SH-SY5Y (cell line): ENCODE measurements around the gene YBEY.

Experiments used
- GATA2 ChIP-seq: IDR thresholded peaks from 2 replicates; pipeline ENCODE4 v1.6.1; 2011; ENCODE audit warnings: mild to moderate bottlenecking, low read depth, low read length
- GATA3 ChIP-seq: IDR thresholded peaks from 2 replicates; pipeline ENCODE4 v1.6.1; 2011; ENCODE audit warnings: low read depth, mild to moderate bottlenecking, low read length, moderate library complexity

DNA sequence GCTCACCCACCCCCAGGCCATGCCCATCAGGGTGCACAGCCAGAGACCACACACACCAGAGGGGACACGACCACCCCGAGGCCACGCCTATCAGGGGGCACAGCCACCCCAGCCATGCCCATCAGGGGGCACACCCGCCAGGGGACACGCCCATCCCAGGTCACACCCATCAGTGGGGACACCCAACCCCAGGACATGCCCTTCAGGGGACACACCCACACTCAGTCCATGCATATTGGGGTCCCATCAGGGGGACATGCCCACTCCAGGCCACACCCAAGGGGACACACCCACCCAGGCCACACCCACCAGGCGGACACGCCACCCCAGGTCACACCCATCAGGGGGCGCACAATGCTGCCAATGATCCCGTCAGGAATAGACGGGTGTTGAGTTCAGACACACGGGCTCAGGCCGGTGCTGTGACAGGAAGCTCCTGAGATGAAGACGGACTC lies 21.4 kb upstream of the YBEY start:
- TF ChIP-seq GATA3 (no peak), GATA2 (no peak)
